NCI-H2227 (cell line): ENCODE measurements around the gene CATSPERD.
"Not testable (repeated sequence)": the region's sequence is repeated elsewhere in the genome, so short reads cannot be mapped to it uniquely, and the experiment has no call there.

Source experiments
- DNase-seq: peaks from one replicate; lab custom pipeline; 2025; ENCODE audit not compliant: unreplicated experiment; lab: John Stamatoyannopoulos, UW

CATSPERD gene

GRCh38 chr19:5719274-5719960 lies 1.0 kb upstream of the CATSPERD start:
- no peak for DNase-seq

DNA sequence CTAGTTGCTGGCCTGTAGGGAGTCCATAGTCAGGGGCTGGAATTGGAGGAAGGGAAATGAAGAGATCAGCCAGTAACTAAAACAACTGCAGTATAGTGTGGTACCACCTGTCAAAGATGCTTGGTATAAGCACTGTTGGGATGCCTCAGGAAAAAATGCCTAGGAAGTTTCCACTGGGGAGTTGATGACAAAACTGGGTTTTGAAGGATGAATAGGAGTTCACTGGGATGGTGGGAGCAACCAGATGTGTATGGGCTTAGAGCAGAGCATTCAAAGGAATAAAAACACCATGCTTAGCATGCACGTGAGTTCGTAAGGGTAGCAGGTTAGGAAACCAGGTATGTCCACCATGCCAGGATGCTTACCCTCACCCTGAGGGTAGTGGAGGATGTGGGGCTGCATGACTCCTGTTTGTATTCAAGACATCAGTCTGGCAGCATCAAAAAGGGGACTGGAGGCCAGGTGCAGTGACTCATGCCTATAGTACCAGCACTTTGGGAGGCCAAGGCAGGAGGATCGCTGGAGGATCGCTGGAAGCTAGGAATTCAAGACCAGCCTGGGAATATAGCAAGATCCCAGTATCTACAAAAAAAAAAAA lies 7.1 kb downstream of the CATSPERD start:
- DNase-seq, result no peak

- not testable (repeated sequence) for DNase-seq
These were observed 12.7 kb downstream of the CATSPERD start for GRCh38 chr19:5733172-5733571.

- no peak for DNase-seq
These were observed 18.0 kb downstream of the CATSPERD start for GRCh38 chr19:5738423-5738822.

DNA sequence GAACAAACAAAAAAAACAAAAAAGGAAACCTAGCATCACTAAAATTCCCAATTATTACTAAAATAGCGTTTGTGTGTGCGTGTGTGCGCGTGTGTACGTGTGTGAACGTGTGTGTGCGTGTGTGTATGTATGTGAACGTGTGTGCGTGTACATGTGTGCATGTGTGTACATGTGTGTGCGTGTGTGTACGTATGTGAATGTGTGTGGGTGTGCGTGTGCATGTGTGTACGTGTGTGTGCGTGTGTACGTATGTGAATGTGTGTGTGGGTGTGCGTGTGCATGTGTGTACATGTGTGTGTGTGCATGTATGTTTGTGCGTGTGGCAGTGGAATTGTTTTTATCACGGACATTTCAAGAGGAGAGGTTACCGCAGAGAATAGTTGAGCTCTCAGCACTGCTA lies 21.6 kb downstream of the CATSPERD start:
- DNase-seq, result no peak

- DNase-seq, result no peak
These were observed 23.2 kb downstream of the CATSPERD start for GRCh38 chr19:5743630-5744029.

DNA sequence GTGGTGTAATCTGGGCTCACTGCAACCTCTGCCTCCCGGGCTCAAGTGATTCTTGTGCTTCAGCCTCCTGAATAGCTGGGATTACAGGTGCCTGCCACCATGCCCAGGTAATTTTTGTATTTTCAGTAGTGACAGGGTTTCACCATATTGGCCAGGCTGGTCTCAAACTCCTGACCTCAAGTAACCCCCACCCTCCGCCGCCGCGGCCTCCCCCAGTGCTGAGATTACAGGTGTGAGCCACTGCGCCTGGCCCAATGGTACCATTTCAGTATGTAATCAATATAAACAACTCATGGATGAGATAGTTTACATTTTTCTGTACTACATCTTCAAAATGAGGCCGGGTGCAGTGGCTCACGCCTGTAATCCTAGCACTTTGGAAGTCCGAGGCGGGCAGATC lies 24.6 kb downstream of the CATSPERD start:
- not testable (repeated sequence) for DNase-seq

DNA sequence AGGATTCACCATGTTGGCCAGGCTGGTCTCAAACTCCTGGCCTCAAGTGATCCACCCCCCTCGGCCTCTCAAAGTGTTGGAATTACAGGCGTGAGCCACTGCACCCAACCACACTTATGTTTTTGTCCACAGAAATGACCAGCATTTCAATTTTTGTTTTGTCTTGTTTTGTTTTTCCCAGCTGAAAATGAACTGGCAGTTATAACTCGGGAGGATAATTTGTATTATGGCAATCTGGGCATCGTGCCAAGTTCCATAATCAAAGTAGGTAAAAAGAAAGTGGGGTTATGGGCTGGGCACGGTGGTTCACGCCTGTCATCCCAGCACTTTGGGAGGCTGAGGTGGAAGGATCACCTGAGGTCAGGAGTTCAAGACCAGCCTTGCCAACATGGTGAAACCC lies 28.5 kb downstream of the CATSPERD start:
- DNase-seq, result peak; percentile 65

GRCh38 chr19:5749505-5749904 lies 29.1 kb downstream of the CATSPERD start:
- no peak for DNase-seq

GRCh38 chr19:5751709-5752108 lies 31.3 kb downstream of the CATSPERD start:
- no peak for DNase-seq

DNA sequence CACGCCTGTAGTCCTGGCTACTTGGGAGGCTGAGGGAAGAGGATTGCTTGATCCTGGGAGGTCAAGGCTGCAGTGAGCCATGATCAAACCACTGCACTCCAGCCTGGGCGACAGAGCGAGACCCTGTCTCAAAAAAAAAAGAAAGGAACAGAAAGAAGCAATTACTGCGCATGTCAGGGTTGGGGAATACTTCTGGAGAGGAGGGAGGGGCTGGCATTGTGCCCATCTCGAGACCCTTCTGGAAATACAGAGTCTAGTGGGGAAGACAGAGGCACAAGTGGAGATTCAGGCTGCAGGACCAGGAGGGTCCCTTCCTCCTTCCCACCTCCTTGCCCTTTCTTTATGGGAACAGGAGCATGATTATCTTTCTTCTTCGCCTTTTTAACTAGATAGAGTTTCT lies 33.3 kb downstream of the CATSPERD start:
- no peak for DNase-seq

- no peak for DNase-seq
These were observed 42.3 kb downstream of the CATSPERD start for GRCh38 chr19:5762608-5763217.

DNA sequence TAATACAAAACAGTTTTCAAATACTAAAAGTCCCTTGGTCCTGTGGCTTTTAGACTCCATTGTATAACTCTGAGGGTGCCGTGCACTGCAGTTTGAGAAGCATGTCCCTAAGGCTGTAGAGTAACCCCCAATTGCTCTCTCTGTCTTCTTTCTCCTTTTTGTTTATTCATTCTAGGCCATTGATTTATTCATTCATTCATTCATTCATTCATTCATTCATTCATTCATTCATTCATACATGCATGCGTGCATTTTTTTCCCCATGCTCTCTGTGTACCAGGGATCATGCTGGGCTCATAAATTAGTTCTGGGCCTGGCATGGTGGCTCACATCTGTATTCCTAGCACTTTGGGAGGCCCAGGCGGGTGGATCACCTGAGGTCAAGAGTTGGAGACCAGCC lies 44.8 kb downstream of the CATSPERD start:
- no peak for DNase-seq

DNA sequence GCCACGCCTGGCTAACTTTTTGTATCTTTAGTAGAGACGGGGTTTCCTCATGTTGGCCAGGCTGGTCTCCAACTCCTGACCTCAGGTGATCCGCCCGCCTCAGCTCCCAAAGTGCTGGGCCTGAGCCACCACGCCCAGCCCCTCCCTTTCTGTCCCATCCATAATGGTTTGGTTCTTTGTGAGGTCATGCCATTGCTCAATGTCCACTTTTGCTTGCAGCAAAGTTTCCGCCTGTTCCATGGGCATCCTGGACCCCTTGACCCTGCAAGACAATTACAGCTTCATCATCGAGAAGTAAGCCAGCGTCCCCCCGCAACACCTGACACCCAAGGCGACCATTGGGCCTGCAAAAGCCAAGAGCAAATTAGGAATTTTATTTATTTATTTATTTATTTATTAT lies 47.5 kb downstream of the CATSPERD start:
- no peak for DNase-seq

- DNase-seq, result no peak
These were observed 52.0 kb downstream of the CATSPERD start for GRCh38 chr19:5772416-5772815.

- DNase-seq, result no peak
These were observed 52.8 kb downstream of the CATSPERD start for GRCh38 chr19:5773276-5773675.

GRCh38 chr19:5774921-5775320 lies 54.5 kb downstream of the CATSPERD start:
- no peak for DNase-seq

DNA sequence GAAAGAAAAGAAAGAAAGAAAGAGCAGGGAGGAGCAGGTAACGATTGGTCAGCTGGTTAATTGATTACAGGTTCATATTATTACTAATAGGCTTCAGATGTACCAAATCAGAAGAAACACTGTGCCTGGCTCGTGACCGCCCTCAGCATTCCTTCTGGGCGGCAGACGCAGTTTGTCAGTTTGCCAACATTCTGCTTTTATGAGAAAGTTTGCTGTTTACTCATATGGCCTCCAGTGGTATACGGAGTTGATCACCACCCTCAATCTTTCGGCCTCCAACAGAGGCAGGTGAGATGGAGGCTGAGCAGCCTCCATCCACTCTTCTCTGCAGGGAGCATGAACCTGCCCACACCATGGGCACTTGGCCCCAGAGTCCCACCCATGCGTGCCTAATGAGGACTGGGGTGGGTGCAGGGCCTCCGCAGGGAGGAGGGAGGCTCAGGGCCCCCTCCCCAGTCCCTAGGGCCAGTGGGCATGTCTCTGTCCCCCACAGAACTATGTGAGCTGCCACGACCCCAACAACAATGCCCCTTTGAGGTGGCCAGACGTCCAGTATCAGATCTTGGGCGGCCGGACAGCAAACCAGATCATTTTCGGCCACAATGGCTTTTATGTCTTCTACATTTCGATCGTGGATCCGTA lies 55.4 kb downstream of the CATSPERD start:
- no peak for DNase-seq

DNA sequence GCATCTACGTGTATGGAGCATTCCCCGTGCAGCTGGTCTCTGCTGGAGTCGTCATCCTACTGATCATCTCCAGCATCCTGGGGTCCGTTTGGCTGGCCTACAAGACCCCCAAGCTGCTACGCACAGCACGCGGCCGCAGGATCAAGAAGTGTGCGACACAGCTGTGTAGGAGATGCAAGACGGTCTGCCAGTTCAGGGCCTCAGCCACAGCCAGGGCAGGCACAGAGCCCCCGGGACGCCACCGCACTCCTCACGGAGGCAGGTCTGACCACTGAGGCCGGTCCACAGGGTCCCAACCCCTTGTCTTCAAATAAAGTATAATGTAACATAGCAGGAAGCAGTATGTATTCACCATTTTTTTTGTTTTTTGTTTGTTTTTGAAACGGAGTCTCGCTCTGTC lies 58.0 kb downstream of the CATSPERD start:
- DNase-seq, result no peak

GRCh38 chr19:5780916-5781315 lies 60.5 kb downstream of the CATSPERD start:
- not testable (repeated sequence) for DNase-seq

DNA sequence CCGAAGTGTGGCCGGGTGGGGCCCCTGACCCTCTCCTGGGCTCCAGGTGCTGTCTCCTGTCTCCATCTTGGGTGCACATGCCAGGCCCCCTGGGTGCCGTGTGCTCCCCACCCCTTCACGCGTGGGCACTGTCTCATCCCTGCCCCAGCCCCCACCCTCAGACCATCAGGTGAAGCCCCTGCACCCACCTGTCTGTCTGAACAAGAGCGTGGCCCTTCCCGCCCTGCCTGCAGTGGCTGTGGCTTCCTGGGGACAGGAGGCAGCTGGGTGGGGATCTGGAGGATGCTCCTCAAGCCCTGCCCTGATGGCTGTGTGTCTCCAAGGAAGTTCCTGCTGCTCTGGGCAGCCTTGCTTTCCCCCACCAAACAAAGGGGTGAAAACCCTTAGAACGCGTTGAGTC lies 61.9 kb downstream of the CATSPERD start:
- no peak for DNase-seq
